ENCODE measurements around the gene SMC4.
A peak's percentile ranks its signal among the peaks of the same experiment; 100 is the strongest.
"Not testable (repeated sequence)": the region's sequence is repeated elsewhere in the genome, so short reads cannot be mapped to it uniquely, and the experiment has no call there.

The SMC4 gene

DNA sequence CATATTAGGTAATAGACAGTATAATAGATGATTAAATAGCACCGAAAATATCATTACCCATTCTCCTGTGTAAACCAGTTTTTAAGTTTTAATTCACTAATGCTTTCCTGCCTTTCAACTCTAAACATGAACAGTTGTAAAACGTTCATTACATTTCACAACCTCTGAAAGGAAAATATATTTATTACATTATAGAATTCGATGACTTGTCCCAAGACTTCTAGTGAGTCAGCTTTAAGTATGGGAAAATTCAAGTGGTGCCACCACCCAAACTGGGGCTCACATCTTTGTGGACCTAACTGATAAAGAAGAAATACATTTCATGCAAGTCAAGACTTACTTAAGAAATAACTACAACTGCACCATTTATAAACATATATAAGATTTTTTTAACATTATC, 48.1 kb downstream of the SMC4 start:
- no peak for DNase-seq

GRCh38 chr3:160448845-160449635, 49.6 kb downstream of the SMC4 start:
- DNase-seq = peak in 1 of 2 donors; percentile 52

DNA sequence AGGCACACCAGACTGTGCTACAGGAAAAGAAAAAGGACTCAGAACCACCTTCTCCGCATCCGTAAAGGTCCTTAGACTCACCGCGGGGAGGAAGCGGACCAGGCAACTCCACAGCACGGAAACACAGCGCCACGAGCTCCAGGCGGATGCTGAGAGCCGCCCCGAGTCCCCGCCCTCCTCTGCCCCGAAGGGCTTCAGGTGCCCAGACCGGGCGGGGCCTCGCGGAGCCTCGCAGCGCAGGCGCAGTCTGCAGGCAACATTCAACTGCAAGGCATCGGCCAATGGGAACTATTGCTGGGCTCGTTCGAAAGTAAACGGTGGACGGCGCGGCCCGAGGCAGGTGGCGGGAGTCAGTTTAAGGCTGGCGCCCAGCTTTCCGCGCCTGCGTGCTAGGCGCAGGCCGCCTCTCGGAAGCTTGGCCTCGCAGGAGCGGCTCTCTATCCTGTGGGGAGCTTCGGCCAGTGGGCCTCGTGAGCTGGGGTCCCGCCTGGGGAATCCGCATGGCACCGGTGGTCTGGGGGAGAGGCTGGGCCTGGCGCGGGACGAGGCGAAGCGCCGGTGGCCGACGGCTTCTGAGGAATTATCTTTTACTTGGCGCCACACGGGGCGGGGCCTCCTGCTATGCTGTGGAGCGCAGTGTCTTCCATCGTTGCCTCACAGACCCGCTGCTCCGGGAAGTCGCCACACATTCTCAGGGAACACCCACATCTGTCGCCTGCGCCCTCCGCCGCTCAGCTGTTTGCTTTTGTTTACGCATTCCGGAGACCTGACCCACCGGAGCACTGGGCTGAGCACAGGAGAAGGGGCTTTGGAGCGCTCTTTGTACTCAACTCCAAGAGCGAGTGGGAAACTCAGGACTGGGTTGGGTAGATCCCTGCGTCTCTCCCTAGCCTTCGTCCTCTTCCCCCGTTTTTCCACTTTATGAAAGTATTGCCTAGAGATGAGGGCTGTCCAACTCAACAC, 50.5 kb downstream of the SMC4 start, which contains the start of gene TRIM59:
TSS of gene TRIM59 (minus strand) at position 151 of the 963 bp plus-strand sequence. CDS start 10,603 bp downstream, outside the sequence.
- peak; percentile 98 to 99 for DNase-seq

DNA sequence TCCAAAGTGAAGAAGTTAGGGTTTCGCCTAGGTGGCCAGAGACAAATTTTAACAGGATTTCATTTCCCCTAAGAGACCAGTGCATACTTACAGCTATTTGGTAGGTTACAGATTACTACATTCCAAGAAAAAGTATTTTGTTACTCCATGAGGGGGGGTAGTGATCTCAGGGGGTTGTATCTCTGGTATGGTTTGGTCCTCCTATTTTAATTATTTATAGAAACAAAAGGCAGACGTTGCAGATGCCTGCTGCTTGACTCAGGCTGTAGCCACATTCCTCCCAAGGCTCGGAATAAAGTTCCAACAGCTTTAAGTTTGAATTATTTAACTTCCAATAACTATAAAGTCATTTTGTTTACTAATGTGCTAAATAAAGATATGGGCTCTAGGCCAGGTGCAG, 51.4 kb downstream of the SMC4 start:
- DNase-seq = no peak

- DNase-seq = no peak
These were observed 52.2 kb downstream of the SMC4 start for GRCh38 chr3:160451602-160452001.

DNA sequence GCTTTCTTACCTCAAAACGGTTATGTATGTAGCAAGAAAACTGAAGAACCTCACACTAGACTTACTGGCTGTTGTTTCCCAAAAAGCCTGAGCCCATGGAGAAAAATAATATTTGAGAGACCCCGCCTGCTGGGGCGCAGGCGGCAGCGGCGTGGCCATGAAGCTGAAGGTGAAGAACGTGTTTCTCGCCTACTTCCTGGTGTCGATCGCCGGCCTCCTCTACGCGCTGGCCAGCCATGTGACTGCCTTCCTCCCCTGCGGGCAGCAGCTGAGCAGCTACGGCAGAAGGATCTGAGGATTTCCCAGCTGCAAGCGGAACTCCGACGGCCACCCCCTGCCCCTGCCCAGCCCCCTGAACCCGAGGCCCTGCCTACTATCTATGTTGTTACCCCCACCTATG, 52.8 kb downstream of the SMC4 start:
- not testable (repeated sequence) for DNase-seq

DNA sequence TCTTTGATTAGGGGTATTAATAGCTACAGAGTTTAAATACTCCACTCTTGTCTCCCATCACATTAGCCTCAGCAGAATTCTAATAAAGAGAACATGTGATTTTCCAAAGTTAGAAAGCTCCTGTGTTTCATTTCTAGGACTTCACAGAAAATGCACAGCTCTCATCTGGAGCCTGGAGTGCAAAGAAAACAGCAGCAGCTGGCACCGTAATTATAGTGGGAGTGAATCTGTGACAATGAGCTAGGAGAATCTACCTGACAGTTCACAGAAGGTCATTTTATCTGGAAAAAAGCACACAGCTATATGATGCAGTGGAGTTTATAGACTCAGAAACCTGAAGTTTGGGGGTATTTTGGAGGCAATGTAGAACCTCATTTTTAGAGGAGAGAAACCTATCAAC, 55.5 kb downstream of the SMC4 start:
- no peak for DNase-seq

- DNase-seq = no peak
These were observed 56.4 kb downstream of the SMC4 start for GRCh38 chr3:160455846-160456245.

DNA sequence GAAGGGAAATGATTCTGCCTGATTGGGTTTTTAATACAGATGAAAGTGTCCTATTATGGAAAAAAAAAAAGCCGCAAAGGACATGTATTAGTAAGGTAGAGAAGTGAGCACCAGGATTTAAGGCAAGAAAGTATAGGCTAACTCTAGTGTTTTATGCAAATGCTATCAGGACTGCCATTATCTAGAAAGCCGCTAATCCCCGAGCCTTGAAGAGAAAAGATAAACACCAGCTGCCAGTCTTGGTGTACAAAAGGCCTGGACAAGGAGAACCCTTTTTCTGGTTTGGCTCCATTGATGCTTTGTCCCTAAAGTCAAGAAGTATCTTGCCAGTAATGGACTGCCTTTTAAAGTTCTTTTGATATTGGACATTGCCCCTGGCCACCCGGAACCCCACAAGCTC, 58.7 kb downstream of the SMC4 start:
- no peak for DNase-seq

DNA sequence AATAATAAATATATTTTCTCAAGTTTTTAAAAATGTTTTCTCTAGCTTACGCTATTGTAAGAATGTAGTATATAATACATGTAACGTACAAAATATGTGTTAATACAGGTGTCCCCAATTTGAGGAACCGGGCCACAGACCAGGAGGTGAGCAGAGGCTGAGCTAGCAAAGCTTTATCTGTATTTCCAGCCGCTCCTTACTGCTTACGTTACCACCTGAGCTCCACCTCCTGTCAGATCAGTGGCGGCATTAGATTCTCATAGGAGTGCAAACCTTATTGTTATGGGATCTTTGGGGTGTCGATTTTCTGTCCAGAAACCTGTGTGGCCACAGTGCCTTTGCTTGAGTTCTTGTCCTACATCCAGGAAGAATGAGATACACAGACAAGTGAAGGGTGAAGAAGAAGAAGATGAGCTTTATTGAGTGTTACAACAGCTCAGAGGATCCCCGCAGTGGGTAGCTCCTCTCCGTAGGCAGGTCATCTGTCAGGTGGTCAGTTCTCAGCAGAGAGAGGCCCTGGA, 60.1 kb downstream of the SMC4 start:
- no peak for DNase-seq

GRCh38 chr3:160460033-160460432, 60.6 kb downstream of the SMC4 start:
- no peak for DNase-seq

GRCh38 chr3:160464321-160464720, 64.9 kb downstream of the SMC4 start:
- DNase-seq = no peak

DNA sequence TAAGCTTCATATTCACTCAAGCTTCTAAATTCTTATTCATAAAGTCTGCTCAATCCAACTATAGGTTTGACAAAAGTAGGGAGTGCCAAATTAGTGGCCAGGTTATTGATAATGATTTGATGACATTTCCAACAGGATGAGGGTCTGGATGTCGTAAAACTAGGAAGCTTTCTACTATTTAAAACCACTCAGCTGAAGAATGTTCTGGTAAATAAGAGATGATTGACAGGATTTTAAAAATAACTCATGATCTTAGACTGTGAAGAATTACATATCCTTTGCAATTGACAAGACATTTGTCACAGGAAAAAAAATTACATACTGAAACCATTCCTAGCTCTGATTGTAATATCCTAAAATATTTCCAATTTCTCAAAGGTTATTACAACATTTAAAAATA, 65.5 kb downstream of the SMC4 start:
- no peak for DNase-seq

DNA sequence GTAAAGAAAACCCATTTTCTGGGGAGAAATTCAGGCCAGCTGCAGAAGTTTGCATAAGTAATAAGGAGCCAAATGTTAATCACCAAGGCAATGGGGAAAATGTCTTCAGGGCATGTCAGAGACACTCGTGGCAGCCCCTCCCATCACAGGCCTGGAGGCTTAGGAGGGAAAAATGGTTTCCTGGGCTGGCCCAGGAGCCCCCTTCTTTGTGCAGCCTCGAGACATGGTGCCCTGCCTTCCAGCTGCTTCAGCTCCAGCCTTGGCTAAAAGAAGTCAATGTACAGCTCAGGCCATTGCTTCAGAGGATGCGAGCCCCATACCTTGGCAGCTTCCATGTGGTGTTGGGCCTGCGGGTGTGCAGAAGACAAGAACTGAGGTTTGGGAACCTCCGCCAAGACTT, 70.7 kb downstream of the SMC4 start:
- DNase-seq = no peak

GRCh38 chr3:160471892-160472291, 72.4 kb downstream of the SMC4 start:
- no peak for DNase-seq

DNA sequence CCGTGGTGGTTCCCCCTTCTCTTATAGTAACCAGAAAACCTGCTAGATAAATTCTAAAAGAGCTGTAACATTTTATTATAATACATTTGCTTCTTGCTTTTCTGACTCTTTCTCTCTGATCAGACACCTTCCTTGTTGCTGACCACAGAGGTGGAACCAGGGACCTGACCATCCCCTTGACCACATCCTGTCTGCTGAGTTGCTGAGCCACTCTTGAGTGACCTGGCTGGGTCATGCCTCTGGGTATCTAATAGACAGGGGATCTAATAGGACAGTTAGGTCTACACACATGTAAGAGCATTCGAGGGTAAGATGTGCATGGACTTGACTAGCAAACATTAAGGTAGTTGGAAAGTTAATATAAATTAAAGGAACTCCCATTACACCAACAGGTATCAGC, 72.9 kb downstream of the SMC4 start:
- DNase-seq = no peak

DNA sequence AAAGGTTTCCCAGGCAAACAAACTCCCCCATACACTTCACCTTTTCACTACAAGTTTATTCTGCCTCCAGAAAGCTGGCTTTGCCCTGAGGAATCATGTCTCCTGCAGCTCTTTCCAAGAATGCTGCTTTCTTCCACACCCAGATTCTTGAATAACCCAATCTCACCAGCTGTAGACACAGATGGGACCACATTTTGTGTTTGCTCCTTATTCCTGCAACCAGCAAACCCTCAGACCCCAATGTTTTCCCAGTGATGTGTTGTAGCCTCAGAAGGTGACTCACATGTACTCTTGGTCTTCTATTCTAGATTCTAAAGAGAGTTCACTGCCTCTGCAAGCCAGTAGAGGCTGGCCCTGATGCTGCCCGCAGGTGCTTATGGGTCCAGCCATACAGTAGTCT, 73.8 kb downstream of the SMC4 start:
- no peak for DNase-seq

GRCh38 chr3:160473978-160474377, 74.5 kb downstream of the SMC4 start:
- no peak for DNase-seq

GRCh38 chr3:160474416-160474838, 75.0 kb downstream of the SMC4 start:
- DNase-seq = no peak

DNA sequence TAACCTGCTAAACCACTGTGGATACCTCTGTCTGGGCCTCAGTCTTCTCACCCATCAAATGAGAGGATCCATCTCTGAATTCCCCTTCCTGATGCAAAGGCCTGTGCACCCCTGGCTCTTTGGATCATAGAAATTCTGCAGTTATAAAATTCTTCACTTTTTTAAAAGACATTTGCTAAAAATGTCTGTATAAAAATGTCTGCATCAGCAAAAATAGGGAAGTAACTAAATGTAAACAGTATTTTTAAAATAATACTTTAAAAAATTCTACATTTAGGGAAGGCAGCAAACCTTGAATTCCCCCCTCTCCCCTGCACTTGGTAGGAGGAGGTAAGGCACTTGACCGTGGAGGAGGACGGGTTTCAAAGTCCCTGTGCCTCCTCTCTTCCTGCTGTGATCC, 75.7 kb downstream of the SMC4 start:
- no peak for DNase-seq

GRCh38 chr3:160475884-160476283, 76.4 kb downstream of the SMC4 start:
- no peak for DNase-seq

DNA sequence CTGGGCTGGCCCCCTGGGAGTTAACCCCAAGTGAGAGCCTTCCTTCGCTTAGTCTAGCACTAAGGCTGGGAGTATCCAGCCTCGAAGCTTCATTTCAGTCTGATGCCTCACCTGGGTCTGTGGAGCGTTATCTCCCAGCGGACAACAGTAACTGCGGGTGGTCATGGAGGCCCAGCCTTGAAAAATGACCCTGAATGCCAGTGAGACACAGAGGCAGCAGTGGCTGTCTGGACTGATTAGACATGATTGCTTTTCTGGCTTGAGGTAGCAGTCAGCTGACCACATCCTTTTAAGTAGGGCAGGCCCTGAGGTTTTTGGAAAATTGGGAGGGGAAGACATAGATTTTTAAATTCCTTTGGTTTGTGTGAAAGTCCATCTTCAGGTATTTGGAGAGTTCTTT, 78.3 kb downstream of the SMC4 start:
- DNase-seq = no peak

GRCh38 chr3:160478338-160478737, 78.9 kb downstream of the SMC4 start:
- DNase-seq = no peak

DNA sequence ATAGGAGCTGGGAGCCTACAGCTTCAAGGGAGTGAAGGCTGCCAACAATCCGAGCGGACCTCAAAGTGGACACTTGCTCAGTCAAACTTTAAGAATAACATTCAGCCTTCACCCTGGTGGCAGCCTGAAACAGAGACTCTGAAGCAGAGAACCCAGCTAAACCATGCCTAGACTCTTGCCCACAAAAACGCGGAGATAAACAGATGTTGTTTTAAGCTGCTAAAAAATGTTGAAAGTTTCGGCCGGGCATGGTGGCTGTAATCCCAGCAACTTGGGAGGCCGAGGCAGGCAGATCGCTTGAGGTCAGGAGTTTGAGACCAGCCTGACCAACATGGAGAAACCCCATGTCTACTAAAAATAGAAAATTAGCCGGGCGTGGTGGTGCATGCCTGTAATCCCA, 79.9 kb downstream of the SMC4 start:
- no peak for DNase-seq
